COLO668 (cell line): ENCODE data around the gene BTBD9.

Experiments
- DNase-seq: peaks from one replicate; lab custom pipeline; 2025; ENCODE audit not compliant: unreplicated experiment; lab: John Stamatoyannopoulos, UW

Gene BTBD9

GRCh38 chr6:38485488-38485887, 154.2 kb downstream of the BTBD9 start:
- DNase-seq: no peak

- no peak for DNase-seq
These were observed 155.1 kb downstream of the BTBD9 start for GRCh38 chr6:38484656-38485055.

- no peak for DNase-seq
These were observed 156.2 kb downstream of the BTBD9 start for GRCh38 chr6:38483526-38483925.

GRCh38 chr6:38482466-38482865, 157.3 kb downstream of the BTBD9 start:
- DNase-seq: no peak

GRCh38 chr6:38481851-38482250, 157.9 kb downstream of the BTBD9 start:
- no peak for DNase-seq

GRCh38 chr6:38481211-38481836, 158.4 kb downstream of the BTBD9 start:
- no peak for DNase-seq

- DNase-seq: no peak
These were observed 159.7 kb downstream of the BTBD9 start for GRCh38 chr6:38480036-38480435.

GRCh38 chr6:38479331-38479730, 160.4 kb downstream of the BTBD9 start:
- no peak for DNase-seq

- no peak for DNase-seq
These were observed 162.0 kb downstream of the BTBD9 start for GRCh38 chr6:38477680-38478260.

- no peak for DNase-seq
These were observed 162.8 kb downstream of the BTBD9 start for GRCh38 chr6:38476888-38477287.

GRCh38 chr6:38476141-38476540, 163.6 kb downstream of the BTBD9 start:
- no peak for DNase-seq

GRCh38 chr6:38470548-38470947, 169.2 kb downstream of the BTBD9 start:
- no peak for DNase-seq

GRCh38 chr6:38467566-38467965, 172.2 kb downstream of the BTBD9 start:
- no peak for DNase-seq

GRCh38 chr6:38460186-38460585, 179.5 kb downstream of the BTBD9 start:
- DNase-seq: no peak

GRCh38 chr6:38459291-38459690, 180.4 kb downstream of the BTBD9 start:
- no peak for DNase-seq

- no peak for DNase-seq
These were observed 185.9 kb downstream of the BTBD9 start for GRCh38 chr6:38453861-38454260.

- DNase-seq: no peak
These were observed 186.7 kb downstream of the BTBD9 start for GRCh38 chr6:38452816-38453660.

- no peak for DNase-seq
These were observed 189.0 kb downstream of the BTBD9 start for GRCh38 chr6:38450717-38451116.

GRCh38 chr6:38445925-38446324, 193.8 kb downstream of the BTBD9 start:
- DNase-seq: no peak

GRCh38 chr6:38445336-38445735, 194.4 kb downstream of the BTBD9 start:
- no peak for DNase-seq

GRCh38 chr6:38443352-38444144, 196.2 kb downstream of the BTBD9 start:
- DNase-seq: no peak
